ENCODE data around the gene MIEF2.
"Not testable (repeated sequence)": the region's sequence is repeated elsewhere in the genome, so short reads cannot be mapped to it uniquely, and the experiment has no call there.

The MIEF2 gene

DNA sequence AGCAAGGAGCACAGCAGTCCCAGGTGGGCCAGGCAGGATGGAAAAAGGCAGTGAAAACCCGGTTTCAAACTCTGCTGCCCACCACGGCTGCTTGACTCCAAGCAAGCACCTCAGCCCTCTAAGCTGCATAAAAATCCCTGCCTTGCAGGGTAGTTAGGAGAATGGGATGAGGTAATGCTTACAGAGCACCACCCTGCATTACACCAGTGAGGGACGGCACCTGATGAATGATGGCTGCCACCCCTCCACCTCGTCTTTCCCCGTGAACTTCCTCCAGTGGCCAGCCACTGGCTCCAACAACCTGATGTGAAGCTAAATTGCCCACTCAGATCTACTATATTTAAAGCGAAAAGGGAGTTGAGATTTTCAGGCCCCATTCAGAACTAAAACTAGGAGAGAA lies 21.3 kb downstream of the MIEF2 start:
- TF ChIP-seq, protein P1, sequence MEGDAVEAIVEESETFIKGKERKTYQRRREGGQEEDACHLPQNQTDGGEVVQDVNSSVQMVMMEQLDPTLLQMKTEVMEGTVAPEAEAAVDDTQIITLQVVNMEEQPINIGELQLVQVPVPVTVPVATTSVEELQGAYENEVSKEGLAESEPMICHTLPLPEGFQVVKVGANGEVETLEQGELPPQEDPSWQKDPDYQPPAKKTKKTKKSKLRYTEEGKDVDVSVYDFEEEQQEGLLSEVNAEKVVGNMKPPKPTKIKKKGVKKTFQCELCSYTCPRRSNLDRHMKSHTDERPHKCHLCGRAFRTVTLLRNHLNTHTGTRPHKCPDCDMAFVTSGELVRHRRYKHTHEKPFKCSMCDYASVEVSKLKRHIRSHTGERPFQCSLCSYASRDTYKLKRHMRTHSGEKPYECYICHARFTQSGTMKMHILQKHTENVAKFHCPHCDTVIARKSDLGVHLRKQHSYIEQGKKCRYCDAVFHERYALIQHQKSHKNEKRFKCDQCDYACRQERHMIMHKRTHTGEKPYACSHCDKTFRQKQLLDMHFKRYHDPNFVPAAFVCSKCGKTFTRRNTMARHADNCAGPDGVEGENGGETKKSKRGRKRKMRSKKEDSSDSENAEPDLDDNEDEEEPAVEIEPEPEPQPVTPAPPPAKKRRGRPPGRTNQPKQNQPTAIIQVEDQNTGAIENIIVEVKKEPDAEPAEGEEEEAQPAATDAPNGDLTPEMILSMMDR (IDR thresholded peaks at IDR 0.05; ENCODE audit: insufficient read depth, low read length), result no peak
- TF ChIP-seq GABPA (IDR thresholded peaks at IDR 0.05; ENCODE audit: low read depth) (no peak), REST (IDR thresholded peaks at IDR 0.05; ENCODE audit: insufficient replicate concordance, low read depth) (no peak), SPI1 (IDR thresholded peaks at IDR 0.05; ENCODE audit: borderline replicate concordance, low read depth) (no peak), POLR2AphosphoS5 (IDR thresholded peaks at IDR 0.05; ENCODE audit: low read depth) (no peak)
- no peak for DNase-seq (ENCODE audit: low read depth in 1 of 2, low spot score in 1 of 2)
- H3K27me3 ChIP-seq (ENCODE audit: insufficient read depth, poor library complexity, severe bottlenecking), result no peaks in the 10 kb centered on the region
- H3K4me3 ChIP-seq (replicated peaks; ENCODE audit: insufficient read depth, low read length), result no peak overlapping the region
- H3K27ac ChIP-seq (replicated peaks), result no peak overlapping the region

- TF ChIP-seq REST (IDR thresholded peaks at IDR 0.05; ENCODE audit: insufficient replicate concordance, low read depth) (no peak), SPI1 (IDR thresholded peaks at IDR 0.05; ENCODE audit: borderline replicate concordance, low read depth) (no peak), GABPA (IDR thresholded peaks at IDR 0.05; ENCODE audit: low read depth) (no peak), POLR2AphosphoS5 (IDR thresholded peaks at IDR 0.05; ENCODE audit: low read depth) (no peak)
- TF ChIP-seq, protein P1 (IDR thresholded peaks at IDR 0.05; ENCODE audit: insufficient read depth, low read length), result no peak
- H3K27ac ChIP-seq (replicated peaks), result no peak overlapping the region
Observed at GRCh38 chr17:18285296-18285695, 24.8 kb downstream of the MIEF2 start.

GRCh38 chr17:18291718-18292540 lies 31.5 kb downstream of the MIEF2 start:
- H3K27ac ChIP-seq (replicated peaks), result no peak overlapping the region
- no peak overlapping the region for H3K4me3 ChIP-seq (replicated peaks; ENCODE audit: insufficient read depth, low read length)
- no peaks in the 10 kb centered on the region for H3K27me3 ChIP-seq (ENCODE audit: insufficient read depth, poor library complexity, severe bottlenecking)
- no peak for DNase-seq (ENCODE audit: low read depth in 1 of 2, low spot score in 1 of 2)
- TF ChIP-seq, protein P1 (IDR thresholded peaks at IDR 0.05; ENCODE audit: insufficient read depth, low read length), result no peak
- TF ChIP-seq REST (IDR thresholded peaks at IDR 0.05; ENCODE audit: insufficient replicate concordance, low read depth), result no peak

More at GRCh38 chr17:18285296-18285695, 24.8 kb downstream of the MIEF2 start:
- H3K27me3 ChIP-seq (ENCODE audit: insufficient read depth, poor library complexity, severe bottlenecking), result no peaks in the 10 kb centered on the region
- H3K4me3 ChIP-seq (replicated peaks; ENCODE audit: insufficient read depth, low read length), result no peak overlapping the region
- DNase-seq (ENCODE audit: low read depth in 1 of 2, low spot score in 1 of 2), result no peak

DNA sequence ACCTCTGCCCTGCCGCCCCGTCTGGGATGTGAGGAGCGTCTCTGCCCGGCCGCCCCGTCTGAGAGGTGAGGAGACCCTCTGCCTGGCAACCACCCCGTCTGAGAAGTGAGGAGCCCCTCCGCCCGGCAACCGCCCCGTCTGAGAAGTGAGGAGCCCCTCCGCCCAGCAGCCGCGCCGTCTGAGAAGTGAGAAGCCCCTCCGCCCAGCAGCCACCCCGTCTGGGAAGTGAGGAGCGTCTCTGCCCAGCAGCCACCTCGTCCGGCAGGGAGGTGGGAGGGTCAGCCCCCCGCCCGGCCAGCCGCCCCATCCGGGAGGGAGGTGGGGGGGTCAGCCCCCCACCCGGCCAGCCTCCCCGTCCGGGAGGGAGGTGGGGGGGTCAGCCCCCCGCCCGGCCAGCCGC lies 37.6 kb downstream of the MIEF2 start:
- H3K27me3 ChIP-seq (ENCODE audit: insufficient read depth, poor library complexity, severe bottlenecking); H3K4me3 ChIP-seq (replicated peaks; ENCODE audit: insufficient read depth, low read length); DNase-seq (ENCODE audit: low read depth in 1 of 2, low spot score in 1 of 2); H3K27ac ChIP-seq (replicated peaks): not testable (repeated sequence)

All from HL-60 (cell line).